OCI-LY7 (cell line): ENCODE data around the gene TMEM38A. TPM values are rescaled to one million over a fixed set of nuclear protein-coding genes. Genes with fewer than 3 reads are reported as not detected.

Source experiments
- BruUV-seq: library from RNA; stranded (reverse); fragments of 400-500 nt; replicated peaks from 2 replicates; lab custom pipeline; 2021; lab: Mats Ljungman, UMichigan
- CTCF ChIA-PET: fragments of 300-600 bp; sonication (Branson Sonifier 250); formaldehyde crosslinking; loops from one replicate; lab custom pipeline; 2022; ENCODE audit warnings: antibody characterized with exemption; ENCODE audit not compliant: unreplicated experiment; lab: Charles Lee
- POLR2A ChIA-PET: fragments of 300-600 bp; sonication (Branson Sonifier 250); formaldehyde crosslinking; loops from one replicate; lab custom pipeline; 2022; ENCODE audit warnings: antibody characterized with exemption; lab: Charles Lee
- DNase-seq: peaks from one replicate; pipeline ENCODE4 v3.0.0-alpha.2; 2015; ENCODE audit warnings: low spot score
- H2AFZ ChIP-seq: fragments of 200-600 bp; sonication (generic), shearing (Covaris generic); 2 replicates; pipeline ENCODE4 v1.6.1; 2014; ENCODE audit warnings: mild to moderate bottlenecking, antibody characterized with exemption, low read length, moderate library complexity
- H3K27ac ChIP-seq: fragments of 200-600 bp; sonication (generic); 2 replicates; pipeline ENCODE4 v1.5.1; 2014; ENCODE audit warnings: mixed run types, low read depth, mild to moderate bottlenecking, moderate library complexity, low read length, inconsistent platforms; ENCODE audit not compliant: poor library complexity, severe bottlenecking
- H3K36me3 ChIP-seq: fragments of 200-600 bp; sonication (generic); 2 replicates; pipeline ENCODE4 v1.6.1; 2014; ENCODE audit warnings: mild to moderate bottlenecking, antibody characterized with exemption, low read length, moderate library complexity, mixed read lengths; ENCODE audit not compliant: insufficient read depth
- H3K4me1 ChIP-seq: fragments of 200-600 bp; sonication (generic); 2 replicates; pipeline ENCODE4 v1.5.1; 2014; ENCODE audit warnings: mild to moderate bottlenecking, low read length; ENCODE audit not compliant: insufficient read depth, poor library complexity, severe bottlenecking
- H3K4me2 ChIP-seq: fragments of 200-600 bp; sonication (generic); 2 replicates; pipeline ENCODE4 v1.6.1; 2014; ENCODE audit warnings: mild to moderate bottlenecking, low read length
- H3K4me3 ChIP-seq: fragments of 200-600 bp; sonication (generic); 2 replicates; pipeline ENCODE4 v1.5.1; 2014; ENCODE audit warnings: mild to moderate bottlenecking, low read depth, low read length; ENCODE audit not compliant: poor library complexity, severe bottlenecking
- H3K79me2 ChIP-seq: fragments of 200-600 bp; sonication (generic); 2 replicates; pipeline ENCODE4 v1.6.1; 2016; ENCODE audit warnings: low read depth, mild to moderate bottlenecking, low read length, moderate library complexity, mixed read lengths; ENCODE audit not compliant: insufficient read depth
- H3K9me2 ChIP-seq: fragments of 200-600 bp; sonication (generic); 2 replicates; pipeline ENCODE4 v1.6.1; 2016; ENCODE audit warnings: mild to moderate bottlenecking, low read length, mixed read lengths; ENCODE audit not compliant: insufficient read depth
- H3K9me3 ChIP-seq: fragments of 200-600 bp; sonication (generic); 2 replicates; pipeline ENCODE4 v1.6.1; 2014; ENCODE audit warnings: mild to moderate bottlenecking, mixed run types, low read length, mixed read lengths
- H4K20me1 ChIP-seq: fragments of 200-600 bp; sonication (generic); 2 replicates; pipeline ENCODE4 v1.6.1; 2014; ENCODE audit warnings: mild to moderate bottlenecking, antibody characterized with exemption, low read length, moderate library complexity, mixed read lengths; ENCODE audit not compliant: insufficient read depth
- EZH2phosphoT487 ChIP-seq: fragments of 200-600 bp; sonication (generic); IDR thresholded peaks from 2 replicates; pipeline ENCODE4 v1.6.1; 2018; ENCODE audit warnings: low read depth, borderline replicate concordance, mild to moderate bottlenecking, mixed run types, antibody characterized with exemption, low read length, moderate library complexity, mixed read lengths
- intact Hi-C: fragments of 100-400 bp; cut with micrococcal nuclease; formaldehyde crosslinking; loops from one replicate; pipeline ENCODE4 v1.10.0; 2022; ENCODE audit not compliant: unreplicated experiment
- total RNA-seq, 2 experiments: library from RNA; depleted of rRNA in 1 of 2; stranded (reverse); fragments of >200 nt in 1 of 2; shearing (Covaris generic) in 1 of 2; gene quantifications; 2 replicates each; pipeline ENCODE4 v1.2.3, GENCODE V29; 2014 to 2022
- TF ChIP-seq, protein P1 (sequence below): fragments of 200-600 bp; sonication (generic); conservative IDR thresholded peaks from 2 replicates; pipeline ENCODE4 v1.5.1; 2014; ENCODE audit warnings: mild to moderate bottlenecking, antibody characterized with exemption, low read length, moderate library complexity, mixed read lengths

The TMEM38A gene
- total RNA-seq, 2 experiments from 2014 or later, result 18.1 to 20.4 TPM

GRCh38 chr19:16627193-16627927 lies 33.6 kb upstream of the TMEM38A start:
- Histone ChIP-seq H3K27ac (peak overlapping the region; percentile 58), H3K4me2 (peak overlapping the region; percentile 86), H4K20me1 (peaks cover 42% of the 10 kb centered on the region), H3K4me1 (peaks cover 54% of the 10 kb centered on the region), H2AFZ (no peak overlapping the region), H3K9me2 (no peaks in the 10 kb centered on the region), H3K4me3 (peak overlapping the region; percentile 99), H3K36me3 (peaks cover 62% of the 10 kb centered on the region), H3K79me2 (peaks cover 63% of the 10 kb centered on the region), H3K9me3 (no peaks in the 10 kb centered on the region)
- no TSS peak for BruUV-seq
- peak; percentile 69 for DNase-seq
- POLR2A ChIA-PET, result interaction anchor here (1.1 to 2.2 kb wide), 4 partner anchors 37 to 43 kb away, joined by 3 to 10 read pairs (median 6); no protein-coding TSS in a partner anchor
- intact Hi-C loops, result no loop called here
- TF ChIP-seq EZH2phosphoT487, result no peak
- TF ChIP-seq, protein P1, sequence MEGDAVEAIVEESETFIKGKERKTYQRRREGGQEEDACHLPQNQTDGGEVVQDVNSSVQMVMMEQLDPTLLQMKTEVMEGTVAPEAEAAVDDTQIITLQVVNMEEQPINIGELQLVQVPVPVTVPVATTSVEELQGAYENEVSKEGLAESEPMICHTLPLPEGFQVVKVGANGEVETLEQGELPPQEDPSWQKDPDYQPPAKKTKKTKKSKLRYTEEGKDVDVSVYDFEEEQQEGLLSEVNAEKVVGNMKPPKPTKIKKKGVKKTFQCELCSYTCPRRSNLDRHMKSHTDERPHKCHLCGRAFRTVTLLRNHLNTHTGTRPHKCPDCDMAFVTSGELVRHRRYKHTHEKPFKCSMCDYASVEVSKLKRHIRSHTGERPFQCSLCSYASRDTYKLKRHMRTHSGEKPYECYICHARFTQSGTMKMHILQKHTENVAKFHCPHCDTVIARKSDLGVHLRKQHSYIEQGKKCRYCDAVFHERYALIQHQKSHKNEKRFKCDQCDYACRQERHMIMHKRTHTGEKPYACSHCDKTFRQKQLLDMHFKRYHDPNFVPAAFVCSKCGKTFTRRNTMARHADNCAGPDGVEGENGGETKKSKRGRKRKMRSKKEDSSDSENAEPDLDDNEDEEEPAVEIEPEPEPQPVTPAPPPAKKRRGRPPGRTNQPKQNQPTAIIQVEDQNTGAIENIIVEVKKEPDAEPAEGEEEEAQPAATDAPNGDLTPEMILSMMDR, result peak; percentile 56
- CTCF ChIA-PET, result no interaction called here

DNA sequence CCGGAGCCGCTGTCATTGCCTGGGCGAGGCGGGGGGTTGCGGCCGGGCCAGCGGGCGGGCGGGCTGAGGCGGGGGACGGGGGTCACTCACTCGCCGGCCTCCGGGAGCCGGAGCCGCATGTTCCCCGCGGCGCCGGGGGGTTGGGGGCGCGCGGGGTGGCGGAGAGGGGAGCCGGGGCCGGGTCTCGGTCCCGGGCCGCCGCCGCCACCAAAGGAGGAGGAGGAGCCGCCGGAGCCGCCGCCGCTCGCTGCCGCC lies 33.1 kb upstream of the TMEM38A start:
- H3K4me1 ChIP-seq, result peaks cover 54% of the 10 kb centered on the region
- peaks cover 37% of the 10 kb centered on the region for H4K20me1 ChIP-seq
- peak overlapping the region; percentile 86 for H3K4me2 ChIP-seq
- H2AFZ ChIP-seq, result no peak overlapping the region
- no peaks in the 10 kb centered on the region for H3K9me3 ChIP-seq
- H3K79me2 ChIP-seq, result peaks cover 58% of the 10 kb centered on the region
- no TSS peak for BruUV-seq
- no peak for DNase-seq
- CTCF ChIA-PET, result no interaction called here
- POLR2A ChIA-PET, result interaction anchor here (1.6 to 2.2 kb wide), 3 partner anchors 38 to 44 kb away, joined by 4 to 10 read pairs (median 7); no protein-coding TSS in a partner anchor
- H3K27ac ChIP-seq, result peak overlapping the region; percentile 58
- H3K9me2 ChIP-seq, result no peaks in the 10 kb centered on the region
- intact Hi-C loops, result loop anchor here (1.0 to 2.0 kb wide), 5 partner anchors 33 to 187 kb away; partner anchors contain the start of genes CHERP, SLC35E1 and TMEM38A
- H3K4me3 ChIP-seq, result peak overlapping the region; percentile 99
- no peak for TF ChIP-seq EZH2phosphoT487
- peaks cover 62% of the 10 kb centered on the region for H3K36me3 ChIP-seq

GRCh38 chr19:16628183-16628983 lies 32.6 kb upstream of the TMEM38A start, which contains the start of gene MED26:
MED26 (minus strand) TSS chr19:16628204; CDS start chr19:16627943, 261 bp downstream.
- Histone ChIP-seq H3K4me2 (peak within 1 kb of the TSS; percentile 96), H4K20me1 (peaks cover 31% of the 10 kb centered on the region), H3K9me3 (no peaks in the 10 kb centered on the region), H3K4me1 (peaks cover 52% of the 10 kb centered on the region), H2AFZ (peak within 1 kb of the TSS; percentile 22; the same call in 1 of the 2 replicates), H3K79me2 (peaks cover 52% of the 10 kb centered on the region), H3K4me3 (peak within 1 kb of the TSS; percentile 99), H3K36me3 (peaks cover 62% of the 10 kb centered on the region), H3K27ac (peak within 1 kb of the TSS; percentile 96), H3K9me2 (no peaks in the 10 kb centered on the region)
- intact Hi-C loops, result loop anchor here (1.0 to 2.0 kb wide), 5 partner anchors 33 to 188 kb away; partner anchors contain the start of genes CHERP, SLC35E1 and TMEM38A
- DNase-seq, result peak; percentile 96
- no TSS peak for BruUV-seq
- ChIA-PET CTCF (interaction anchor here (0.6 kb wide), 1 partner anchor 42 kb away, joined by 3 read pairs; no protein-coding TSS in a partner anchor), POLR2A (interaction anchor here (0.8 to 2.2 kb wide), 3 partner anchors 38 to 80 kb away, joined by 4 to 10 read pairs (median 4); no protein-coding TSS in a partner anchor)
- TF ChIP-seq EZH2phosphoT487, result no peak
- TF ChIP-seq, protein P1, result no peak
